Panc1 (cell line): ENCODE data around the gene CCDC178.

Source experiments
- CTCF ChIP-seq: fragments of 450-650 bp; IDR thresholded peaks from 2 replicates; pipeline ENCODE4 v1.5.1; 2017; ENCODE audit warnings: mild to moderate bottlenecking
- POLR2AphosphoS5 ChIP-seq: IDR thresholded peaks from 2 replicates; pipeline ENCODE4 v1.6.1; 2012; ENCODE audit warnings: mild to moderate bottlenecking, low read depth, low read length, moderate library complexity
- REST ChIP-seq, 2 experiments: IDR thresholded peaks; 2 replicates each; pipeline ENCODE4 v1.6.1; 2011 to 2012; ENCODE audit warnings: low read depth in 2 of 2, control low read depth in 1 of 2, low read length in 1 of 2, mild to moderate bottlenecking in 1 of 2, moderate library complexity in 1 of 2; ENCODE audit not compliant: insufficient read depth in 1 of 2
- SIN3A ChIP-seq: IDR thresholded peaks from 2 replicates; pipeline ENCODE4 v1.6.1; 2012; ENCODE audit warnings: low read depth, mild to moderate bottlenecking, low read length, moderate library complexity, borderline replicate concordance; ENCODE audit not compliant: insufficient read depth
- TCF7L2 ChIP-seq: IDR thresholded peaks from 2 replicates; pipeline ENCODE4 v1.6.1; 2011; ENCODE audit warnings: mild to moderate bottlenecking, low read depth, low read length, inconsistent platforms

GRCh38 chr18:33161131-33161530, 279.4 kb downstream of the CCDC178 start:
- TF ChIP-seq CTCF (no peak), POLR2AphosphoS5 (no peak), REST (IDR thresholded peaks at IDR 0.05; ENCODE audit: insufficient read depth in 1 of 2, low read depth in 2 of 2, low read length in 1 of 2) (no peak), TCF7L2 (no peak), SIN3A (no peak)
